Raji (cell line): ENCODE results near the gene GCNT2.

Source experiments
- POLR2A ChIP-seq: IDR thresholded peaks from 2 replicates; pipeline ENCODE4 v1.6.1; 2011; ENCODE audit warnings: low read depth, low read length, control low read depth; ENCODE audit not compliant: insufficient read depth

The GCNT2 gene

DNA sequence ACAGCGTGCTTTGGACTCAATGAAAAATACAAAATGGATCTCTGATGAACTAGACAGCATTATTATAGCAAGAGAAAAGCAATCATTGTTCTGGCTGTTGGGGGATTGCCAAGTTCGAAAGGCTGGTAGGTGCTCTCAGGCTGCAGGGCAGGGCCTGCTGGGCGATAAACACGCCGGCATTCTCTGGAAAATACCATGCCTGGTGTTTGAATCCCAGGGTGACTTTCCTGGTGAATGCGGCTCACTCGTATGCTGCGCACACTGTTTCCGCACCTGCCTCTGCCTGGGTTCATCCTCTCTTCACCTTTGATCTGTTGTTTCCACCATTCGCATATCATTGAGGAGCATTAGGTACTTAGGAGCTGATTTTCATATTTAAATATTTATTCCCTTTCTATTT lies 37.4 kb downstream of the GCNT2 start:
- no peak for TF ChIP-seq POLR2A

DNA sequence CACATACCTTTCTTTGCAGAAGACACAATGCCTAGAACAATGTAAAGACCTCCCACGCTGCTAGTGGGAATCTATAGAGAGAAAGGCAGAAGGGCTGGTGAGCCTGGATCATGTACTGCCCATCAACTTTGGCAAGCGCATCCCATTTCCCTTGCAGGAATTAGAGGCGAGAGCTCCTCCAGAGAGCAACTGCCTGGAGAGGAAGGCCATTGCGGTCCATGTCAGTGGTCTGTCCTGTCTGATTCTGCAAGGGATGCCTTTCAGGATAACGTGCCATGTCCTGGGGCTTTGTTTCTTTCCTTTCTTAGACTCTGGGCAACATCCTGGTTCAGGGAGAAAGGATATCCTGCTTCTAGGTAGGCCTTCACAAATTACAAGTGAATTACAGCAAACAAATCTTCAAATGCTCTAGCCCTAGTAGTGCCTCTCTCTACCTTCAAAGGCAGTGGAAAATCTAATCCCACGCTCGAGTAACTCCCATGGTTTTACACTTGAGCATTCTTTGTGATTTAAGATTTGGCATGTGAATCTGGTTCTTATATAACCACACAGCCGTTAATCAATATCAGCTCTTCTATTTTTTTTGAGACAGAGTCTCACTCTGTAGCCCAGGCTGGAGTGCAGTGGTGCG lies 38.5 kb downstream of the GCNT2 start:
- TF ChIP-seq POLR2A, result no peak

DNA sequence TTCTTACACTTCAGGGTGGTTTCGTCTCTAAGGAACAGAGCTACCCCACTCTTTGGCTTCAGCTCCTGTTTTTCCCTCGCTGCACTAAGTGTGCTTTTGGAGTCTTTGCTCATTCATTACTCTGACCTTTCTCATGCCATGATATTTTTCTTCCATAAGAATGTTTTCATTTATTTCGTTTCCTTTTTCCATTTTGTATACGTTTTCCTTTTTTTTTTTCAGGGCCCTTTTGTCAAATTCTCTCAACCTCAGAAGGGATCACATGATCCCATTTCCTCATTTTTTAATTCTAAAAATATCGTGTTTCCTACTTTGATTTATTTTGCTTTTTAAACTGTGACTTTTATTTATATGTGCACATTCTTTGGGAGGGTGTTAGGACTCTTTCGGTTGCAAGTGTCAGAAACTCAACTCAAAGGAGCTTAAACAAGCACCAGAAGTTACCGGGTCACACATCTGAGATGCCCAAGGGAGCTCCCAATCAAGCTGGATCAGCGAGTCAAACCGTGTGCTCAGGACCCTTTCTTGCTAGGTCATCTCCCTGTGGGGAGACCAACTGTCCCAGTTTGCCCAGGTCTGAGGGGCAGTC lies 40.6 kb downstream of the GCNT2 start:
- TF ChIP-seq POLR2A, result no peak

DNA sequence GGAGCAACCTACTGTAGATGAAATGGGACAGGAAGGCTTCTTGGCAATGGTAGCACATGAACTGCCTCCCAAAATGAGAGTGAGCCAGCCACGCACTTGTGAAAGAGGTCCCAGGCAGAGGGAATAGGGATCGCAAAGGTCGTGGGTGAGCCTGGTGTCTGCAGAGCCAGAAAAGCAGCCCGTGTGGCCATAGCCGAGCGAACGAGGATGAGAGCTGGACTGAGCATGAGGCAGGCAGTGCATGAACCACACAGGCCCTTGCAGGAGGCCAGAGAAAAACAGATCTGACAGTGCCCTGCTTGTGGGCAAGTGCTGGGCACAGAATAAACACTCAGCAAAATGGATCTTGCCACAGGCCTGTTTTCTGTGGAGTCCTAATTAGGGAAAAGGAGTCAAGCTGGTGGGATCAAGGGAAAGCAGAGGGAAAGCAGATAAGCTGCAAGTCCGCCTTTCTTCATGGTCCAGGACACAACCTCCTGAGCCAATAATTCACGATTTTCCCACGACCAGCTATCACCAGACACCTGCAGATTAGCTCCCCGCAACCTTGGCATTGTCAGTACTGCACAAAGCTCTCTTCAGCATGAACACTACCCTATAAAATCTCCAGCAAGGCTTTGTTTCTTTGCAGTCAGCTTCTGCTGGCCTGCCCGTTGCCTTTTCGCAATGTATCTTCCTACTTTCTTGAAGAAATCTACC lies 44.0 kb downstream of the GCNT2 start:
- TF ChIP-seq POLR2A, result no peak

DNA sequence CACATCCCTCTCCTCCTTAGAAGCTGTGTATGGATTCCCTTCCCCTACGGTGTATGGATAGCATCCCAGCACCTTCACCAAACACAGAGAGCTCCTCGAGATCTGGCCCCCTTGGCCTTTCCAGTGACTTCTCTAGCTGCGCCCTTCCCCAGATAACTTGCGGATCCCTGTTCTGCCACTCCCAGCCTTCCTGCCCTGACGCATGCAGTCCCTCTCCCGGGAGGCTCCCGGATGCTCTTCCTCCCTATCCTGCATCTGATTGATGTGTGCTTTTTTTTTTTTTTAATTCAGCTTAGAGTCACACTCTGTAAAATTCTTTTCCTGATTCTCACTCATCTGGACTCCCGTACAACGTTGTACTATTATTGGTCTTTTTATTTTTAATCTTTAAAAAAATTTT lies 44.8 kb downstream of the GCNT2 start:
- no peak for TF ChIP-seq POLR2A

DNA sequence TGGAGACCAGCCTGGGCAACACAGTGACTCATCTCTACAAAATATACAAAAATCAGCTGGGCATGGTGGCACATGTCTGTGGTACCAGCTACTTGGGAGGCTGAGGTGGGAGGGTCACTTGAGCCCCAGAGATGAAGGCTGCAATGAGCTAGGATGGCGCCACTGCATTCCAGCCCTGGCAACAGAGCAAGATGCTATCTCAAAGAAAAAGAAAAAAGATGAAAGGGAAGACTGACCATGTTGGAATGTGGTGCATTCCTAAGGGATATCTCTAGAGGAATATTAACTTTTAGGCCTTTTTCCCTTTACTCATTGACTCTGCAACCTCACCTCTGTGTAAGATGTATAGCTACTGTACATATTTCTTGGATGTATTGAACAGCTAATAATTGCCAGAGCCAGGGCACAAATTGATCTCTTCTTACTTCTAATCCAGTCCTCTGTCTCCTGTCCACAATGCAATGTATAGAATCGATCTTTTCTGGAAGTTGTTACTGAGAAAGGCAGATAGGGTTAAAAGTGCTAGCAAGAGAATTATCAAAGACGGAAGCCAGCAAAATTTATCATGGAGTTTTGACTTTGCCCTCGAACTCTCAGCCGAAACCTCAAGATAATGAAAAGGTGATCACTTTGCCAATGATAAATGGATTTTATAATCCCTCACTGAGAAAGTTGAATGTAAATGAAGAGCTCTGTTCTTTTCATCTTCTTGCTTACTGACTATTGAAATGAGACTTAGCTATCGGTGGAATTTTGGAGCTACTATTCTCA lies 46.3 kb downstream of the GCNT2 start:
- no peak for TF ChIP-seq POLR2A

DNA sequence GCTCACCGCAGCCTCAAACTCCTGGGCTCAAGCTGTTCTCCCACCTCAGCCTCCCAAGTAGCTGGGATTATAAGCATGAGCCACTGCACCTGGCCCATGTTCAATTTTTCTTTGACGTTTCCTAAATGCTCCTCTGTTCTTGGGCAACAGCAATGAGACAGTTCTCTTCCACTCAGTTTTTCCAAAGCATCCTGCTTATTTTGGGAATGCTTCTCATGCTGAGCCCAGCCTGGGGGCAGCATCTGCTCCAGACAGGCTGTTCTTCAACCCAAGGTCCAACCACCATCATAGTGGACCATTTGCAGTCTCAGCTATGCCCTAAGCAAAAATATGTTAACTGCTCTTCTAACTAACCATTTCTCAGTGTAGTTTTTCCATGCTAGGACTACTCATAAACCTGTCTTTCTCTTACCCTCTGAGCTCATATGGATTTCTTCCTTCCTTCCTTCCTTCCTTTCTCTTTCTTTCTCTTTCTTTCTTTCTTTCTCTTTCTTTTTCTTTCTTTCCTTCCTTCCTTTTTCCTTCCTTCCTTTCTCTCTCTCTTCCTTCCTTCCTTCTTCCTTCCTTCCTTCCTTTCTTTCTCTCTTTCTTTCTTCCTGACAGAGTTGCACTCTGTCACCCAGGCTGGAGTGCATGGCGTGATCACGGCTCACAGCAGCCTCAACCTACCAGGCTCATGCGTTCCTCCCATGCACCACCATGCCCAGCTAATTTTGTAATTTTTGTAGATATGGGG lies 48.4 kb downstream of the GCNT2 start:
- TF ChIP-seq POLR2A, result no peak

DNA sequence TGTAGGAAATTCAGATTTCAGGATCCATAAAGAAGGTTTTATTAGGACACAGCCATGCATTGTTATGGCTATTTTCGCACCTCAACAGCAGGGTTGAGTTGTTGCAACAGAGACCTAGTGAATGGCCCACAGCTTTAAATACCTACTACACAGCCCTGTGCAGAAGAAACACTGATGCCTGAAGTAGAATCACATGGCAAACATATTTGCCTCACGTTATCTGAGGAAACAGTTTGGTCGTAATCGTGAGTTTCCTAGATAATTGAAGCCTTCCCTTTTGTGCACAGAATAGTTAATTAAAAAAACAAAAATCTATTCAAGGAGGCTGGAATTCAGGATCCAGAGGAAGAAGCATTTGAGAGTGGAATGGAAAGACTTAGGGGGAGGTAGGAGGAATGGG lies 55.1 kb downstream of the GCNT2 start:
- no peak for TF ChIP-seq POLR2A

DNA sequence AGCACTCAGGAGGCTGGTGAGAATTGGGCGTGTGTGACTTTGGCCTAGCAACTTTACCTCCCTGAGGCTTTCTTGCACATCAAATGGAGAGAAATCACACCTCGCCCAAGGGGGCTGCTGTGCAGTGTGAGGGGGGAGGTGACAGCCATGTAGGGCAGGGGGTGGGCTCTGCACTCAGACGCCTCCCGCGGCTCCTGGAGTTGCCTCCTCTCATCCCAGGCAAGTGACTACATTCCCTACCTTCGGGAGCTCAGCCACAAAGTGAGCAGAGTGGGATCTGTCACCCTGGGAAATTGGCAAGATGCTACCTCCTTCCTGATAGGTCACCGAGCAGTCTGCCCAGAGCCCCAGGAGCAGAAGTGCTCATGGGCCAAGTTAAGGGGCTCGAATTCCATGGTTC lies 56.0 kb downstream of the GCNT2 start:
- no peak for TF ChIP-seq POLR2A

DNA sequence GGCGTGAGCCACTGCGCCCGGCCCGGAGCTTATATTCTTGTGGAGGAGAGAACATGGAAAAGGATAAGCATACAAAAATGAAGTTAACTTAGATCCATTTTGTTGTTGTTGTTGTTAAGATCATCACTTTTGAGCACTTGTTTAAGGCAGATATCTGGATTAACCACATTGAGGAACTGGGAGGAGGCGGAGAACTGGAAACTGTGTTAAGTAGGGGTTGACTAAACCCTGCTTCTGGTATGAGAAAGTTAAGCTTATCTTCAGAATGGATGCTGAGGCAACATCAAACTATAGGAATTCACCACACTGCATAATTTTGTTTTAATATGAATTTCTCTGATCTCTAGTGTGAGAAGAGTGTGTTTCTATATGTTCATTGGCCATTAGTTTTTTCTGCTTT lies 57.6 kb downstream of the GCNT2 start:
- TF ChIP-seq POLR2A, result no peak

DNA sequence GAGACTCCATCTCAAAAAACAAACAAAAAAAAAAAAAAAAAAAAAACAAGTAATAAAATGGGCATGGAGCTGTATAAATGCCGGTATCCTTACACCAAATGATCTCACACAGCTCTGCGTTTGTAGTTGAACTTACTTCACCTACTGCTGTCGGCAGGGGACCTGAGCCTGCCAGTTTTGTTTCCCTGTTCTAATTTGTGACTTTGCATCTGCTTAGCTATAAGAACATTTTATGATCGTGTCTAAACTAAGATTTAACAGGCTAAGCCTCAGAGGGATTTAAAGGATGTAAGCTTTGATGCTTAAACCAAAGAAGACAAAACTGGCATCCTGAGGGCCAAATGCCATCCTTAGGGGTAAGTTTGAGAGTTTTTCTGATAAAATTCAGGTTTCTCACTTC lies 58.7 kb downstream of the GCNT2 start:
- no peak for TF ChIP-seq POLR2A

DNA sequence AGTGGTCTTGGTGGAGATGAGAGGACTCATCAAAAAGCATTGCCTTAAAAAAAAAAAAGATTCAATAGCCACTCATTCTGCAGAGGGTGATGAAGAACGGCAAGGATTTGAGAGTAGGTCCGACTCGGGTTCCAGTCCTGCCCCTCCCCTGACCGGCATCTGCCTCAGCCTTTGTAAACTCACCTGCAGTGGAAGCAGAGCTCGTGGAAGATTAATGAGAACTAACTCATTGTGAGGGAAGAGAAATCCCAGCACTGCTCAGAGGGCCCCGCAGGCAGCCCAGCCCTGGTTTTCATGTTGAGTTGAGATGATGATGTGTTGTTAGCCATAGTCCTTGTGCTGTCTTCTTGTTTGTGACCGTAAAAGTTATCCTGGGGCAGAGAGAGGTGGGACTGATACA lies 59.4 kb downstream of the GCNT2 start:
- TF ChIP-seq POLR2A, result no peak

DNA sequence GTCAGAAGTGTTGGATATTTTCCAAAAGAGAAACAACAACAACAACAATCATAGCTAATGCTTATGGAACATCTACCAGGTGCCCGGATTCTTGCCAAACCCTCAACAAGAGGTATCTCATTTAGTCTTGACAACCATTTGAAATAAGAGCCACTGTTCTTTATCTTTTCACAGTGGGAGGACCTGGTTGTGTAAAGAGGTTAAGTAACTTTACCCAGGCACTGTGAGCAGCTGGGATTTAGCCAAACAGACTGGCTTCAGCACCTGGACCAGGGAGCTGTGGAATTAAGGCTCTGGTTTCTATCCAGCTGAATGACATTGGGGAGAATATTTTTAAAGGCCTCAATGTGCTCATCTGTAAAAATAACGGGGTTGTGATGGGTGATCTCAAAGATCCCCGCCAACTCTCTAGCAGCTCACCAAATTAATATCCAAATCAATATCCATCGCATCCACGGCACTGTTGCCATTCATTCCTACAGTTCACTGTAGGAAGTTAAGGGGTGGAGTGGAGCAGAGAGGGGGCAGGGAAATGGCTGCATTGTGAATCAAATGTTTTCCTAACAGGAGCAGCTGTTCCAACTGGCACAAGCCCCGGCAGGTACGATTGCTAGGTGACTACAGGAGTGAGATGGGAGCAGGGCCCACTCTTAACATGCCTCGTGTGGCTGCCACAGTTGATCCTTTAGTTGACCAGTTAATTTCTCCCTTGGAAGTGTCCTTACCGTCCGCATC lies 61.8 kb downstream of the GCNT2 start:
- TF ChIP-seq POLR2A, result no peak

DNA sequence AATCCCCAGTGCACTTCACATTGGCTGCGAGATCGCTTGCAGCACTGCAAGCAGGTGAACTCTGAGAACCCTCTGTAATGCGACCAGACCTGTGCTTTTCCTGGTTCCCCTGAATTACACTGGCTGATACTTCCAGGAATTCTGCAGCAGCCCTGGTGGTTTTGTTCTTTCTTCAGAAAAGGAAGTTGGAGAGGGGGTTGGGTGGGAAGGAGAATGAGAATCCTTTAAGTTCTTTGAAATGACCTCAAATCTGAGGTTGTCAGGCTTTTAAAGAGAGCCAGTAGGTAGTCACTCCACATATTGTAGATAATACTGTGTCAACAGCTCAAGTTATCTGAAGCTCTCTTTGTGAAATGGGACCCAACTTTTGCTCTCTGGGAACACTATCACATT lies 62.4 kb downstream of the GCNT2 start:
- no peak for TF ChIP-seq POLR2A

DNA sequence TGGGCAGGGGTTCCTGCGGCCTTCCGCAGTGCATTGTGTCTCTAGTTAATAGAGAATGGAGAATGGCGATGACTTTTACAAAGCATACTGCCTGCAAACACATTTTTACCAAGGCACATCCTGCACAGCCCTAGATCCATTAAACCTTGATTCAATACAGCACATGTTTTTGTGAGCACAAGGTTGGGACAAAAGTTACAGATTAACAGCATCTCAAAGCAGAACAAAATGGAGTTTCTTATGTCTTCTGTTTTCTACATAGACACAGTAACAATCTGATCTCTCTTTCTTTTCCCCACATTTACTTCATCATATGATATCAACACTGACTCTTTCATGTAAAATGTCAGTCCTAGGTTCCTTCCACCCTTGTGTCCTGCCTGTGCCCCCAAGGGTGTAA lies 63.5 kb downstream of the GCNT2 start:
- TF ChIP-seq POLR2A, result no peak

DNA sequence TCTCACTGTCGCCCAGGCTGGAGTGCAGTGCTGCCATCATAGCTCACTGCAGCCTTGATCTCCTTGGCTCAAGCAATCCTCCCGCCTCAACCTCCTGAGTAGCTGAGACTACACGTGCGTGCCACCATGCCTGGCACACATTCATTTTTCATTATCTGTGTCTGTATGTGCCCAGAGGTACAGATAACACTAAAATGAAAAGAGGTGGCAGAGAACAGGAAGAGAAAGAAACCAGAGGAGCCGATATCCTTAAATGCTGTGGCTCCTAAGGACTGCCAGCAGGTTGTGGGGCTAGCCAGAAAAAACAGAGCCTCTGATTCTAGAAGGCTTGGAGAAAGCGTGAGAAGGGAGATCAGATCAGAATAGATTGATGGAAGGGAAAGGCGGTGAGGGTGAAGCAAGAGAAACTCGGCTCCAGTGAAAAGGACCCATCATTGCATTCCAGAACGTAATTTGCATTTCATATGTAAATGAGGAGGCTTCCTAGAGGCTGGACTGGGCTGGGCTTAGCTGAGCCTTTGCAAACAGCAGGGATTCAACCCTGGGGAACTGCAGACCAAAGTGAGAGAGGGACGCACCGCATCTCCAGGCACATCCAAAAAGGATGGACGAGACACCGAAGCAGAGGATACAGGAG lies 64.2 kb downstream of the GCNT2 start:
- no peak for TF ChIP-seq POLR2A
